Stimulated activated CD4-positive, alpha-beta T cell treated with anti-CD3 and anti-CD28 coated beads, Interleukin-12 subunit alpha, Interleukin-12 subunit beta, amount 100 ng/mL, for 4 hours (primary cell): Measurements from ENCODE around the gene DEPDC1B.
"Not testable (repeated sequence)": the region's sequence is repeated elsewhere in the genome, so short reads cannot be mapped to it uniquely, and the experiment has no call there.

Experiments
- DNase-seq: peaks from one replicate; pipeline ENCODE4 v3.0.0-alpha.2; 2020

DEPDC1B gene

DNA sequence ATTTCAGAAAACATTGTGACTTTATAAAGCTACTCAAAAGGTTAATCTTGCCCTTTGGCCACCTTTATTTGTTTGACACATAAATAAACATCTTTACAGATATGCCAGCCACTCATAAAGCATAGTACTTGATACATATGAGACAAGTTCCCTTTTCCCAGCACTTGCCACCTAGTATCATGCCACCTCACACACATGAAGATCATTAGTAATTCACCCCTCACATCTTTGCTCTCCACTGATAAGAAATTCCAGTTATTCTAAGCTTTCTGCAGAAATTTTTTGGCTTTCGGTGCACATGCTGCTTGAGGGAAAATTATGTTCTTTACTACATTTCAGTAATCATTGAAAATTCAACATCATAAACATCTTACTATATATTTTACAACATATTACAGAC is 59.1 kb downstream of the DEPDC1B start:
- DNase-seq: no peak

- no peak for DNase-seq
Observed at GRCh38 chr5:60639544-60639943, 60.4 kb downstream of the DEPDC1B start.

DNA sequence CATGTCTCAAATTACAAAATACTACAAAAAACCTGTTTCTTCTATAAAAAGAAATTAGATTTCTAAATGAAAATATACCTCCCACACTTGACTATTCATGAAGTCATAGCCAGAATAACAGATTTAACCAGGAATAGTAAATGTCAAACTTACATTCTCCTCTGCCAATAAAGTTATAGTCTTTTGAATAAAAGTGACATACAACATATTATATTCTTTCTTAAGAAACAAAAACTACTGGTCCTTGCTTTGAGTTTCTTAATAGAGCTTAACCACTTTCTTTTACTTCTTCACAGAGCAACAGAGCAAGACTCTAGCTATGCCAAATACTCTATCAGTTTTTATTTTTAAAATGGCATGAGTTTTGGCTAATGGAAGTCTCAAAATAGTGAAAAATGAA is 61.7 kb downstream of the DEPDC1B start:
- no peak for DNase-seq

- DNase-seq: no peak
Observed at GRCh38 chr5:60636644-60637043, 63.3 kb downstream of the DEPDC1B start.

- no peak for DNase-seq
Observed at GRCh38 chr5:60636001-60636400, 64.0 kb downstream of the DEPDC1B start.

- no peak for DNase-seq
Observed at GRCh38 chr5:60634051-60634450, 65.9 kb downstream of the DEPDC1B start.

DNA sequence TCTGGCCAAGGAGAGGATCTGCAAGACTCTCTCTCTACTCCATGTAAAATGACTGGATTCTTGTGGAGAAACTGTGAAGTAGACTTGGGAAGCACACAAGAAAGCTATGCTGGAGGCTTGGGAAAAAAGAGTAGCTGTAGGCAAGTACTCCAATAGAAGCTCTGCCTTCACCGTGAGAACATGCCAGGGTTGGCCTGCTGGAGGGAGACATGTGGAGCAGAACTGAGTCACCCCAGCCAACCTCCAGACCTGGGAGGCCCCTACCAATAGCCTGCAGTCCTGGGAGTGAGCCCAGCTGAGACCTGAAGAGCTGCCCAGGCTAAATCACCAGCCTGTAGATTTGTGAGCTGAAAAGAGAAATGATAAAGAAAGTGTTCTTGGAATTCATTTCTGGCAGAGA is 66.6 kb downstream of the DEPDC1B start:
- no peak for DNase-seq

DNA sequence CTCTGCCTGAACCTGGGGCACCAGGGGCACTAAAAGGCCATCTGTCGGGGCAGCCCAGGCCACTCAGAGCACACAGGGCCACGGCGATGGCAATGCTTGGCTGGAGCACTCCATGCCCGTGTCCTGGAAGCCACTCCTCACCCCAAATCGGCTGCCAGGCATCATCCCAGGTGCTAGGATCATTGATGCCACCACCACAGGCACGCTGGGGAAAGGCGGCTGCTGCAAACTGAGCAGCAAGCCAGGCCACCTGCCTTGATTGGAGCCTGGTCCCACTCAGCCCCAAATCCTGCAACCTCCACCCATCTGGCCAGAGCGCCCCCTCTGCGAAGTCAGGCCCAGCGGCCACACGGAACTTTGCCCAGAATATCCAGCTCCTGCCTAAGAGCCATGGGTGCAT is 67.8 kb downstream of the DEPDC1B start:
- no peak for DNase-seq

DNA sequence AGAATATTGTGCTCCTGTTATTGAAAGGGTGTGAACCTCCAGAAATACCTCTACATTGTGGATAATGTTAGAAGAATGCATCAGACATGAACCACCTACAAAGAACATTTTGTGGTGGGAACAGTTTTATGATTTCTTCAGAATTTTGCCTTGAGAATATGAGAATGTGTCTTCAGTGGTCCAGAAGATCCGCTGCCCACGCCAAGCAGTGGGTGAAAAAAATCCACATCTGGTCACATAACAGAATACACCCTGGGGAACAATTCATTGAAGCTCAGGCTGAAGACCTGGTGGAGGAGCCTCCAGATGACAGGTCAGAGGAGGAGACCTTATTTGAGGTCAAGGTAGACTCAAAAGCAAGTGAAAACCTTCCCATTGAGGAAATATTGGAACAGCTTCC is 69.1 kb downstream of the DEPDC1B start:
- DNase-seq: no peak

GRCh38 chr5:60630179-60630578 is 69.8 kb downstream of the DEPDC1B start:
- DNase-seq: no peak

GRCh38 chr5:60624875-60625274 is 75.1 kb downstream of the DEPDC1B start:
- DNase-seq: not testable (repeated sequence)

GRCh38 chr5:60620752-60621151 is 79.2 kb downstream of the DEPDC1B start:
- not testable (repeated sequence) for DNase-seq

DNA sequence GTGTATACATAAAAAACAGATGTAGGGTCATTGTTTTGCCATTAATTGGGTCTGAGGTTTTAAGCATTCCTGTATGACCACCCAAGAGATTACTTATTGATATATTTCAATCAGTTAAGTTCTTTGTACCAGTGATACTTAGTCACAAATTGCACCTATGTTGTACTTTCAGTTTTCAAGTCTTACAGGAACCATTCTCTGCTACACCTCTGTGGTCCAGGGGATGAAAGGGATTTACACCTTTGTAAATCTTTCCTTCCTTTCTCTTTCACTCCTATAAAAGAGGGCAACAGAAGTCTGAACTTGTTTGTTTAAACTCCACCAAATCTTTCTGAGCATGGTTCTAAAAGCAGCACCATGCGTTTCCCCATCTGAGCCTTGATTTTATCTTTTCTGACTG is 86.1 kb downstream of the DEPDC1B start:
- no peak for DNase-seq

DNA sequence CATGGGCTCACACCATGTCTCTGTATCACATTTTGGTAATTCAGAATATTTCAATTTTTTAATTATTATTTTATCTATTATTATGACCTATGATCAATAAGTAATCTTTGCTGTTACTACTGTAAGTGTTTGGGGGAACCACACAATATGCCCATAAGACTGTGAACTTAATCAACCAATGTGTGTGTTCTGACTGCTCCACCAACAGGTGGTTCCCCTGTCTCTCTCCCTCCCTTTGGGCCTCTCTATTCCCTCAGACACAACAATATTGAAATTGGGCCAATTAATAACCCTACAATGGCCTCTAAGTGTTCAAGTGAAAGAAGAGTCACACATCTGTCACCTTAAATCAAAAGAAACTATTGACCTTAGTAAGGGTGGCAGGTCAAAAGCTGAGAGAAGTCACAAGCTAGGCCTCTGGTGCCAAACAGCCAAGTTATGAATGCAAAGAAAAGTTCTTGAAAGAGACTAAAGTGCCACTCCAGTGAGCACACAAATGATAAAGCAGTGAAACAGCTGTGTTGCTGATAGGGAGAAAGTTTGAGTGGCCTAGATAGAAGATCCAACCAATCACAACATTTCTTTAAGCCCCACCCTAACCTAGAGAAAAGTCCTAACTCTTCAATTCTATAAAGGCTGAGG is 88.7 kb downstream of the DEPDC1B start:
- DNase-seq: no peak

GRCh38 chr5:60604771-60605170 is 95.2 kb downstream of the DEPDC1B start:
- no peak for DNase-seq

GRCh38 chr5:60598424-60598823 is 101.5 kb downstream of the DEPDC1B start:
- DNase-seq: no peak

- no peak for DNase-seq
Observed at GRCh38 chr5:60597572-60598320, 102.2 kb downstream of the DEPDC1B start.

DNA sequence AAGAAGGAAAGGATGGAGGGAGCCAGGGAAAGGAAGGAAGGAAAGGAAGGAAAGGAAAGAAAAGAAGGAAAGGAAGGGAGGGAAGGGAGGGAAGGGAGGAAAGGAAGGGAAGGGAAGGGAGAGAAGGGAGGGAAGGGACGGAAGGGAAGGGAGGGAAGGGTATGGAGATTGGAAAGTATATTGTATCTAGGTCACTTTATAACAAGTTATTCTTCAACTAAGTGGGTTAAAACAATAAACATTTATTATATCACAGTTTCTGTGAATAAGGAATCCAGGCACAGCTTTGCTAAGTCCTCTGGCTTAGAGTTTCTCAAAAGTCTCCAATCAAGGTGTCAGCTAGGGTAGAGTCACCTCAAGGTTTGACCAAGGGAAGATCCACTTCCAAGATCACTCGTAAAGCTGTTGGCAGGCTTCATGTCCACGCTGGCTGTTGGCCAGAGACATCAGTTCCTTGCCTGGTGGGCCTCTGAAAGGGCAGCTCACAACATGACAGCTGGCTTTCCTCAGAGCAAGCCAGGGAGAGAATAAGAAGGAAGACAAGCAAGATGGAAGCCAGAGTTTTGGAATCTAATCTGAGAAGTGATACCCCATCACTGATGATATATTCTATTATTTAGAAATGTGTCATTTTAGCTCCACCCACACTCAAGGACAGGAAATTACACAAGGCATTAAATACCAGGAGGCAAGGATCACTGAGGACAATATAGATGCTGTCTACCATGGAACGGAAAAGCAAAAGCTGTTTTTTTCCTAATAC is 105.1 kb downstream of the DEPDC1B start:
- no peak for DNase-seq

DNA sequence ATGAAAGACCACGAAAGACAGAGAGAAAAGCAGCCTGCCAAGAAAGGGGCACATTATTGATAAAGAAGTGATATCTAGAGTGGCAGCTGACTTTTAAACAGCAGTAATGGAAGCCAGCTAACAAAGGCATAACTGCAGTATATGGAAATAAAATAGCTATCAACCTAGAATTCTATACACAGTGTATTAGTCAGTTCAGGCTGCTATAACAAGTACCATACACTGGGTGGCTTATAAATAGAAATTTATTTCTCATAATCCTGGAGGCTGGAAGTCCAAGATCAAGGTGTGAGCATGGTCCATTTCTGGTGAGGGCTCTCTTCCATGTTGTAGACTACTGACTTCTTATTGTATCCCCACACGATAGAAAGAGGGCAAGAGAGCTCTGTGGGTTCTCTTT is 109.8 kb downstream of the DEPDC1B start:
- no peak for DNase-seq

DNA sequence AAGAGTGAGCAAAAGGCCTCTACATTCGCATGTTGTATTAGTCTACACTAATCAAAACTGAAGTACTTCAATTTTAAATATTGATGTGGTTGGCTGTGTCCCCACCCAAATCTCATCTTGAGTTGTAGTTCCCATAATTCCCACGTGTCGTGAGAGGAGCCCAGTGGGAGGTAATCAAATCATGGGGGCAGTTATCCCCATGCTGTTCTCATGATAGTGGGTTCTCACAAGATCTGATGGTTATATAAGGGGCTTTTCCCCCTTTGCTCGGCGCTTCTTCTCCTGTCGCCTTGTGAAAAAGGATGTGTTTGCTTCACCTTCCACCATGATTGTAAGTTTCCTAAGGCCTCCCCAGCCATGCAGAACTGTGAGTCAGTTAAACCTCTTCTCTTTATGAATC is 112.7 kb downstream of the DEPDC1B start:
- DNase-seq: not testable (repeated sequence)

- no peak for DNase-seq
Observed at GRCh38 chr5:60586307-60586901, 113.6 kb downstream of the DEPDC1B start.

DNA sequence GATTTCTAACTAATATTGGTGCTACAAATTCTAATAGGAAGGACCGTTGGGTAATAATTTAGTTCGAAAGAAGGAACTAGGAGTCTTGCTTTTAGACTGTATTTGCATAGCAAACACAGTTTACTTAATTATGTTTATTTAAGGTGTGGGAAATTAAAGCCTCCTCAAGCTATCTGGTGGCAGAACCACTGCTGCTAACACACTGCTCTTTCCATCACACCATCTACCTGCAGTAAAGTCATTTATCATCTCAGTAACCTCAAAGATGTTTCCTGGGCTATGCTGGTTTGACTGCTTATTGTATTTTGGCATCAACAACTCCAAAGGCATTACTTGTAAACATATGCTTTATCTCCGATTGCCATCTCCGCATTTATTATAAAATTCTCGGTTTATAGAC is 114.3 kb downstream of the DEPDC1B start:
- no peak for DNase-seq

GRCh38 chr5:60584304-60584703 is 115.7 kb downstream of the DEPDC1B start:
- DNase-seq: no peak

DNA sequence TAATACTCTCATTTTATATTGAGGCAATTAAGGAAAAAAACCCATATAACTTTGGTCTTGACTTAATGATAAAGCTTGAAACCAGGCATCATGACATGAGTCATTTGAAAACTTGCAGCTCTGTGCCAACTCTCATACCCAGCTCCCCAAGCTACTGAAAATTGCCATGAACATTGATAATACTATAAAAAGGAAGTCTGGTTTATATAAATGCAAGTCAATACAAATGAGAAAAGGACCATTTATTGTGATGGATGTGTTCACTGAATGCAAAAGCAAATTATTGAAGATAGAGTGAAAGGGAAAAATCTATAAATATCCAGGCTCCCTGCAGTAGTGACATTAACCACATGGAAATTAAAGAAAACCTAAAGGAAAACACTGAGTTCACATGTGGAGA is 116.3 kb downstream of the DEPDC1B start:
- no peak for DNase-seq
